ENCODE measurements around the gene MSI2. TPM values are rescaled to one million over a fixed set of nuclear protein-coding genes. Genes with fewer than 3 reads are reported as not detected.

Gene MSI2
- total RNA-seq, 1 donor from 2014 or later, result 28.0 TPM

GRCh38 chr17:57245786-57246185, 10.5 kb upstream of the MSI2 start:
- DNase-seq (ENCODE audit: low spot score), result no peak

- no peak for DNase-seq (ENCODE audit: low spot score)
Observed at GRCh38 chr17:57246257-57246656, 10.1 kb upstream of the MSI2 start.

GRCh38 chr17:57247261-57247660, 9.1 kb upstream of the MSI2 start:
- no peak for DNase-seq (ENCODE audit: low spot score)

GRCh38 chr17:57247913-57248312, 8.4 kb upstream of the MSI2 start:
- DNase-seq (ENCODE audit: low spot score), result no peak

DNA sequence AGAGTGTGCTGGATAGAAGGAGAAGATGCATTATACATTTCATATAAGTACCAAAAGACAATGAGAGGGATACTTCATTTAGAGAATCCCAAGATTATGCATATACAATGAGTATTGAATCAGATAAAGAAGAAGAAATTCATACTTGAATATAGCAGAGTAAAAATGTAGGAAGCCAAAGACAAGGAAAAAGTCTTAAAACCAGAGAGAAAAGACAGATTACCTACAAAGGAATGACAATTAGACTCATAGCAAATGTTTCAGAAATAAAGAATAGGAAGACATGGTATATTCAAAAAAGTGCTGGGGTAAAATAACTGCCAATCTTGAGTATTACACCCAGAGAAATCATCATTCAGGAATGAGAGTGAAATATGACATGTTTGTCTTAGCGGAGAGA, 6.8 kb upstream of the MSI2 start:
- DNase-seq (ENCODE audit: low spot score), result no peak

DNA sequence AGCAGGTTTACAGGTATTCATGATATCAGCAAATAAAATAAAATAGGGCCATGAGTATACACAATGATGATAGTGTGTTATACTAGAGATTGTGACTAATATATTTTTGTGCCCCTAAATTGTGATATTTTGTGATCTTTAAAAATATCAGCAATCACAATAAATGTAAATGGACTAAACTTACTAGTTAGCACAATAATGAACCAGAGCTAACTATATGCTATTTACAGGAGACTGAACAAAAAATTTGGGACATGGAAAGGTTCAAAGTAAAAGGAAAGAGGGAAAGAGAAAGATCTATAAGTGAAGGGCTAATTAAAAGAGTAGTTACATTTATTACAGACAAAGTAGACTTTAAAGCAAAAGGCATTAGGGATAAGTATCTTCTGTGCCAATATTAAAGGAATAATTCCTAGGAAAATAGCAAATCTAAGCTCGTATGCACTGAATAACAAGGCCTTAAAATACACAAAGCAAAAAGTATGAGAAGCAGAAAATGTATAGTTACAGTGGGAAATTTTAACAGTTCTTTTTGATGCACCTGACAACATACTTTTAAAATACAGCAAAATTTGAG, 5.0 kb upstream of the MSI2 start:
- no peak for DNase-seq (ENCODE audit: low spot score)

DNA sequence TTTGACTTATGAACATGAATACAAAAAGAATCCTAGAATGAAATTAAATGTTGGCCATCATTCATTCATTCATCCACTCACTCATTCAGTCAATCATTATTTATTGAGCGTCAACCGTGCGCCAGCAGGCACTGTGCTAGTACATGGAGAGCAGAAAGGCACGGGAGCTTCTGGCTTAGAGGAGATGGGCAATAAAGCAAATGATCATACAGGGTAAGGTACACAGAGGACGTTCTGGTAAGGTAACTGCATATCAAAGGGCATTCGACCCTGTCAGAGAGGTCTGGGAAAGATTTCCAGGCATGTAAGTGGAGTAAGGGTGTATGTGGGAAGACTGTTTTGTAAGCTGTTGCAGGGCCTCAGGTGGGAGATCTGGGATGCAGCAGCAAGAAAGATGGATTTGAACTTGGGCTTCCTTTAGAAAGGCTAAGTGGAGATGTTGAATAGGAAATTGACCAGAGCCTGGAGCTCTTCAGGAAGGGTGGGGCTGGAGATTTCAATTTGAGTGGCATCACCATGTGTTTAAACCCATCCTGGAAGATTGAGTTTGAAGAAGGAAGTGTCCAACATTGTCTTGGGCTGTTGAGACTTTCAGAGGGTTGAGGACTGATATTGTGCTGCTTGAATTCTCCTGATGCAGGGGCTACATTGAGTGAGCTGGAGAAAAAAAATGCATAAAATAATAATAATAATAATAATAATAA, 2.8 kb upstream of the MSI2 start:
- DNase-seq (ENCODE audit: low spot score), result no peak

DNA sequence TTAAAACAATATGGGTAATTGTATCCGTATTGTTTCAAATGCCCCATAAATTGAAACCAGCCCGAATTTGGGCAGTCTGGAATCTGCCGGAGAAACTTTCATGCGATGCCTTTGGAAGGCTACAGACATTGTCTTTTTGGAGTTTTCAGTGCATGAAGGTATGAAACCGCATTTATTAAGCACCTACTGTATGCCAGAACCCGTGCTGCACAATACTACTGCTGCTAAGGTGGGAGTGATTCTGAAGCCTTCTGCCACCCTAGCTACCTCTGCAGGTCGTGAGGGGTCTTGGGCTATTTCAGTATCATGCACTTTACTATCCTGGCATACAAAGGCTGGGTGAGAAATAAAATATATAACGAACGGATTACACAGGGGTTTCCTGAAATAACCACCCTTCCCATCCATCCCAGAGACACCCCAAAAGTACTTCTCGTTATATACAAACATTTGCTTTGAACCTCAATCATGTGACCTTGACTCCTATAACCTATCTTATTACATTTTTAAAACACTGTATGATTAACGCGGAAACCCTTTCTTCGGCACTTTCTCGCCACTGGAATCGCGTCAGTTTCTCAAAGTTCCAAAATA, 1.0 kb upstream of the MSI2 start:
- DNase-seq (ENCODE audit: low spot score), result no peak

GRCh38 chr17:57256708-57257112, 387 bp downstream of the MSI2 start:
- DNase-seq (ENCODE audit: low spot score), result no peak

DNA sequence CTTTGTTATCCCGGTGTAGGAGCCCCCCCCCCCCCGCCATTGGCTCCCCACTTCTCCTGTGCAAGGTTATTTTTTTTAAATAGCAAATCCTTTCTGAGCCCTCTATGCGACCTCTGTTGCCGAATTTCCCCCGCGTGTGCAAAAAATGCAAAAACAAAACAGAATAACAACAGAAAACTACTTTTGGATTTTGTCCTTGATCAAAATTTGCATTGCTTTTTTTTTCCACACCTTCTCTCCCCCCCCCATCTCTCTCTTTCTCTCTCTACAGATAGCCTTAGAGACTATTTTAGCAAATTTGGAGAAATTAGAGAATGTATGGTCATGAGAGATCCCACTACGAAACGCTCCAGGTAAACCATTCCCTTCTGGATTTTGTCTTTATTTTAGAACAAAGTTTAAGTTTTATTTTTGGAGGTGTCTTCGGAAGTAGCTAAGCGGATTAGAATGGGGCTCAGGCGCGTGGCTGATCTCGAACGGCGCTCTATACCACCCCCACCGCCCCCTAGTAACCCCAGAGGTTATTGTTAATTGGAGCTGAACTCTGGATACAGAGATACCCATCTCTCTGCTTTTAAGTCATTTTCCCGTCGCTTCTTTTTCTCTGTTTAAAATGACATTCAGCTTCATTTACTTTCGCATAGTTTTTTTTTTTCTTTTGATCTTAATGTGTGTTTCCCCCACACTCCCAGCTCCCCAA, 1.0 kb downstream of the MSI2 start:
- DNase-seq (ENCODE audit: low spot score), result no peak

- DNase-seq (ENCODE audit: low spot score), result no peak
Observed at GRCh38 chr17:57257895-57258851, 1.9 kb downstream of the MSI2 start.

DNA sequence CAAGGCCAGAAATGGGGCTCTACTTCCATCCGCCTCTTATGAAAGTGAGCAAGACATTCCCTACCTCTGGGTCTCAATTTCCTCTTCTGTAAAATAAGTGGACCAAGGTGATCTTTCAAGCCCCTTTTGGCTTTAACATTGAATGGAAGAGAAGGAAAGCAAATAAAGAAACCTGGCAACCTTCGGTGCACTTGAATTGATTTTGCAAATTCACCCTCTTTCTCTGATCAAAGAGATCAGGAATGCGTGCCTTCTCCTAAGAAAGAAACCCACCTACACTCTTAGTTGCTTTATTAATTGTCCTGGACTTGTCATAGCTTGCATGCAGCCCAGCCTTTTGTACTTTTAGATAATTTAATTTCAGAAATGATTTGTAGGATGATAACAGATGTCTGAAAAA, 3.0 kb downstream of the MSI2 start:
- DNase-seq (ENCODE audit: low spot score), result no peak

- DNase-seq (ENCODE audit: low spot score), result no peak
Observed at GRCh38 chr17:57259817-57260216, 3.5 kb downstream of the MSI2 start.

- no peak for DNase-seq (ENCODE audit: low spot score)
Observed at GRCh38 chr17:57260325-57261083, 4.2 kb downstream of the MSI2 start.

DNA sequence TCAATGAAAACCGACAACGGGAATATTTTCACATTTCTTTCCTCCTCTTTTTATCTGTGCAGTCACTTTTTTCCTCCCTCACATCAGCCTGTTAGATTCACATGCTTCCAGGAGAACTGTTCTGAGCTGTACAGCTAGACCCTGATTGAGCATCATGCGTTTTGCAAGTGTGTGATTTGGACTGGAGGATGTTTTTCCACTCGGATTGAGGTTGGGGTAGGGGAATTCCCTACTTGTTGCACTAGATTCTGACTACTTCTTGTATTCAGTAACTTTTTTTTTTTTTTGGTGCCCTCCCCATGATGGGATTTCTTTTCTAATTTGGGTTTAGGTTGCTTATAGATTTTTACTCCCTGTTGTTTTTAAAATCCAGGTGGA, 4.8 kb downstream of the MSI2 start:
- DNase-seq (ENCODE audit: low spot score), result no peak

- no peak for DNase-seq (ENCODE audit: low spot score)
Observed at GRCh38 chr17:57262557-57262956, 6.2 kb downstream of the MSI2 start.

- DNase-seq (ENCODE audit: low spot score), result no peak
Observed at GRCh38 chr17:57264250-57264649, 7.9 kb downstream of the MSI2 start.

DNA sequence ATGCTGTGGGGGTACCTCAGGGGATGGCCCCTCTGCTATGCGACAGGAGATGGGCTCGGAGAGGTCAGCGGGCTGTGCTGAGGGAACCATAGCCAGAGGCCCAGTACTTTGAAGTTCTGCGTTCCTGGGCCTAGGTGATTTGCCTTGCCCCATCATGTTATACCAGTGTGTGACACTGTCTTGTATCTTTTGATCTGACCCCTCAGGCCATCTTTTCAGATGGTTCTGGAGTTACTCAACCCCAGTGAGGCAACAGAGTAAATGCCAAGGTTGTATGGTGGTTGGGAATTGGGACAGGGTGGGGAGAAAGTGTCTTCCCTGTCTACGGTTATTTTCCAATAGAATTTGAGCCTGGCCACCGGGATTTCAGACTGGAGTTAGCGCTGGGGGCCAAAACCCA, 8.5 kb downstream of the MSI2 start:
- DNase-seq (ENCODE audit: low spot score), result no peak

DNA sequence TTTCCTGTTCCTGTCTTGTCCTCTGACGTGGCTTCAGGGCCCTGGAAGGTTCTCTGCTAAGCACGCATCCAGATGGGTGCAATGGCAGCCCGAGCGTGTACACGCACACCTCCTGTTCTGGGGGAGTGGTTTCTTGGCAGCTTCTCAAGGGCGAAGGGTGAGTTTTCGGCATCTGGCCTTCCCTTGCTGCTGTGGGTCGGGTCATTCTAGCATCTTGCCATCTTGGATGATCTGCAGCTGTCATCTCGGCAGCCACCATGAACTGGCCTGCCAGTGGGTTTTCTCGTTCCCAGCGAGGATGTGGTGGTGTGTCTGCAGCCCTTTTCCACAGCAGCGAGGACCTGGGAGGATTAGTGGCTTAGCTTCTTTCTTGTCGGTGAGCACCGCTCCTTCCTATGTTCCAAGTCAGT, 10.6 kb downstream of the MSI2 start:
- DNase-seq (ENCODE audit: low spot score), result no peak

DNA sequence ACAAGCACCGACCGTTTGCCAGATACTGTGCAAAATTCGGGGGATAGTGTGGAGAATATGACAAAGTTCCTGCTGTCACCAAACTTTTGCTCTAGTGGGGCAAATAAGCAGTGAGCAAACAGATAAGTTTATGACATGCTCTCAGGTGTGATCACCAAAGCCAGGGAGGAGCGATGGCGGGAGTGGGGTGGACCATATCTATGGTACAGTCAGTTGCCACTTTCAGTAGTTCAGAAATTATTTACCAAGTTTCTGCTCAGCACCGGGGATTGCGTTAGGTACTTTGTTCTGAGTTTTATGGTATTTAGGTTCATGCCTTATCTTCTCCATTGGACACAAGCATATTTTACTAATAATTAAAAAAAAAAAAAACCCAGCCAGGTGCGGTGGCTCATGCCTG, 11.9 kb downstream of the MSI2 start:
- no peak for DNase-seq (ENCODE audit: low spot score)
